ENCODE measurements around the gene ABCB10. TPM values are rescaled to one million over a fixed set of nuclear protein-coding genes. Genes with fewer than 3 reads are reported as not detected.

The ABCB10 gene
- polyA plus RNA-seq, 1 donor (not counting 4 experiments of a cell fraction or from before 2014, with no cell fraction given) = 14.3 TPM

DNA sequence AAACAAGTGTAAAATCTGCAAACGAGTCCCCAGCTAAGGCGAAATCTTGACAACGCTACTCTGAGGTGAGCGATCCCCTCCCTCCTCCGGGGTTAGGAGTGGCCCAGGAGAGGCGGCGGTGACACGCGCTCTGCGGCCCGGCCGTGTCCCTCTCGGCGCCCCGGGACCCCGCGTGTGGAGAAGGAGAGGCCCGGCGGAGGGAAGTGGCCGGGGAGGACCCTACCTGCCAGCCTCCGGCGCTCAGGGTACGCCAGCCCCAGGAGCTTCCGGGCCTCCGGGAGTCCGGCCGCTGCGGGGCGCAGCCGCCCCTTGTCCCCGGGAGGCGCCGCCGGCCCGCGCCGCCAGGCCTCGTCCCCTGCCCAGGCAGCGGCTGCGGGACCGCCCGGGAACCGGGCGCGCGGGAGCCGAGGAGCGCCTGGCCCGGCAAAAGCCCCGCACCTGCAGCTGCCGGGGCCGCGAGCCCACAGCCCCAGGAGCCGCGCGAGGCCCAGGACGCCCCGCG is 543 bp downstream of the ABCB10 start:
- Histone ChIP-seq H3K27me3 (ENCODE audit: control insufficient read depth, extremely low read depth, insufficient read depth, low read length) (no peaks in the 10 kb centered on the region), H3K9ac (ENCODE audit: control insufficient read depth, extremely low read depth, insufficient read depth, low read length) (peak overlapping the region; percentile 66), H3K79me2 (ENCODE audit: control insufficient read depth, insufficient read depth, low read length) (peaks cover 34% of the 10 kb centered on the region), H3K4me3 (ENCODE audit: control insufficient read depth in 2 of 3, extremely low read depth in 1 of 3, insufficient read depth in 2 of 3, low read depth in 1 of 3, low read length in 3 of 3) (peak overlapping the region; percentile 59 to 79 (median 67)), H3K36me3 (ENCODE audit: control insufficient read depth in 2 of 2, extremely low read depth in 1 of 2, insufficient read depth in 2 of 2, low read length in 2 of 2) (no peaks in the 10 kb centered on the region), H3K4me2 (ENCODE audit: control insufficient read depth, extremely low read depth, insufficient read depth, low read depth, low read length) (peak overlapping the region; percentile 83), H4K20me1 (ENCODE audit: control insufficient read depth, extremely low read depth, insufficient read depth, low read length) (no peaks in the 10 kb centered on the region), H3K9me3 (ENCODE audit: control insufficient read depth, low read depth, low read length) (no peaks in the 10 kb centered on the region), H3K4me1 (ENCODE audit: control insufficient read depth, extremely low read depth, insufficient read depth, low read length) (peaks cover 11% of the 10 kb centered on the region), H3K9me1 (ENCODE audit: control insufficient read depth, extremely low read depth, insufficient read depth, low read length) (no peaks in the 10 kb centered on the region), H3K27ac (ENCODE audit: control insufficient read depth, insufficient read depth, low read length) (peak overlapping the region; percentile 22), H2AFZ (ENCODE audit: control insufficient read depth, low read length) (peak overlapping the region; percentile 22)
- FAIRE-seq (no peak), DNase-seq (ENCODE audit: low read depth, low spot score) (no peak)
- TF ChIP-seq, protein P1, sequence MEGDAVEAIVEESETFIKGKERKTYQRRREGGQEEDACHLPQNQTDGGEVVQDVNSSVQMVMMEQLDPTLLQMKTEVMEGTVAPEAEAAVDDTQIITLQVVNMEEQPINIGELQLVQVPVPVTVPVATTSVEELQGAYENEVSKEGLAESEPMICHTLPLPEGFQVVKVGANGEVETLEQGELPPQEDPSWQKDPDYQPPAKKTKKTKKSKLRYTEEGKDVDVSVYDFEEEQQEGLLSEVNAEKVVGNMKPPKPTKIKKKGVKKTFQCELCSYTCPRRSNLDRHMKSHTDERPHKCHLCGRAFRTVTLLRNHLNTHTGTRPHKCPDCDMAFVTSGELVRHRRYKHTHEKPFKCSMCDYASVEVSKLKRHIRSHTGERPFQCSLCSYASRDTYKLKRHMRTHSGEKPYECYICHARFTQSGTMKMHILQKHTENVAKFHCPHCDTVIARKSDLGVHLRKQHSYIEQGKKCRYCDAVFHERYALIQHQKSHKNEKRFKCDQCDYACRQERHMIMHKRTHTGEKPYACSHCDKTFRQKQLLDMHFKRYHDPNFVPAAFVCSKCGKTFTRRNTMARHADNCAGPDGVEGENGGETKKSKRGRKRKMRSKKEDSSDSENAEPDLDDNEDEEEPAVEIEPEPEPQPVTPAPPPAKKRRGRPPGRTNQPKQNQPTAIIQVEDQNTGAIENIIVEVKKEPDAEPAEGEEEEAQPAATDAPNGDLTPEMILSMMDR (optimal IDR thresholded peaks at IDR 0.05 in 1 of 3, IDR thresholded peaks at IDR 0.05 in 1 of 3, conservative IDR thresholded peaks at IDR 0.05 in 1 of 3; ENCODE audit: extremely low read depth in 1 of 3, insufficient read depth in 2 of 3, low read length in 3 of 3) = peak in 1 of 3 experiments; percentile 33
- TF ChIP-seq EZH2 (IDR thresholded peaks at IDR 0.05; ENCODE audit: low read length) = no peak
- dilution Hi-C loops (cut with MboI; ENCODE audit: extremely low pct_ligation_motif_present, low sequenced_read_pairs) = no loop called here

GRCh38 chr1:229557200-229557850 is 1.2 kb downstream of the ABCB10 start:
- dilution Hi-C loops (cut with MboI; ENCODE audit: extremely low pct_ligation_motif_present, low sequenced_read_pairs) = no loop called here
- no peak for TF ChIP-seq EZH2 (IDR thresholded peaks at IDR 0.05; ENCODE audit: low read length)
- TF ChIP-seq, protein P1 (optimal IDR thresholded peaks at IDR 0.05 in 1 of 3, IDR thresholded peaks at IDR 0.05 in 1 of 3, conservative IDR thresholded peaks at IDR 0.05 in 1 of 3; ENCODE audit: extremely low read depth in 1 of 3, insufficient read depth in 2 of 3, low read length in 3 of 3) = no peak
- Histone ChIP-seq H3K79me2 (ENCODE audit: control insufficient read depth, insufficient read depth, low read length) (peaks cover 36% of the 10 kb centered on the region), H3K27me3 (ENCODE audit: control insufficient read depth, extremely low read depth, insufficient read depth, low read length) (no peaks in the 10 kb centered on the region), H3K27ac (ENCODE audit: control insufficient read depth, insufficient read depth, low read length) (peak overlapping the region; percentile 22), H3K4me3 (ENCODE audit: control insufficient read depth in 2 of 3, extremely low read depth in 1 of 3, insufficient read depth in 2 of 3, low read depth in 1 of 3, low read length in 3 of 3) (peak overlapping the region; percentile 59 to 79 (median 67)), H3K9me1 (ENCODE audit: control insufficient read depth, extremely low read depth, insufficient read depth, low read length) (no peaks in the 10 kb centered on the region), H3K4me1 (ENCODE audit: control insufficient read depth, extremely low read depth, insufficient read depth, low read length) (peaks cover 11% of the 10 kb centered on the region), H2AFZ (ENCODE audit: control insufficient read depth, low read length) (peak overlapping the region; percentile 22), H3K9me3 (ENCODE audit: control insufficient read depth, low read depth, low read length) (no peaks in the 10 kb centered on the region), H3K9ac (ENCODE audit: control insufficient read depth, extremely low read depth, insufficient read depth, low read length) (peak overlapping the region; percentile 66), H3K36me3 (ENCODE audit: control insufficient read depth in 2 of 2, extremely low read depth in 1 of 2, insufficient read depth in 2 of 2, low read length in 2 of 2) (no peaks in the 10 kb centered on the region), H3K4me2 (ENCODE audit: control insufficient read depth, extremely low read depth, insufficient read depth, low read depth, low read length) (peak overlapping the region; percentile 83), H4K20me1 (ENCODE audit: control insufficient read depth, extremely low read depth, insufficient read depth, low read length) (no peaks in the 10 kb centered on the region)
- DNase-seq (ENCODE audit: low read depth, low spot score) (no peak), FAIRE-seq (no peak)

Data from keratinocyte (primary cell).